RKO (cell line): ENCODE measurements around the gene PFN1.
A peak's percentile ranks its signal among the peaks of the same experiment; 100 is the strongest.
"Not testable (repeated sequence)": the region's sequence is repeated elsewhere in the genome, so short reads cannot be mapped to it uniquely, and the experiment has no call there.

Experiments used
- DNase-seq: peaks from one replicate; pipeline ENCODE4 v3.0.0-alpha.2; 2016; ENCODE audit warnings: low spot score

Gene PFN1

DNA sequence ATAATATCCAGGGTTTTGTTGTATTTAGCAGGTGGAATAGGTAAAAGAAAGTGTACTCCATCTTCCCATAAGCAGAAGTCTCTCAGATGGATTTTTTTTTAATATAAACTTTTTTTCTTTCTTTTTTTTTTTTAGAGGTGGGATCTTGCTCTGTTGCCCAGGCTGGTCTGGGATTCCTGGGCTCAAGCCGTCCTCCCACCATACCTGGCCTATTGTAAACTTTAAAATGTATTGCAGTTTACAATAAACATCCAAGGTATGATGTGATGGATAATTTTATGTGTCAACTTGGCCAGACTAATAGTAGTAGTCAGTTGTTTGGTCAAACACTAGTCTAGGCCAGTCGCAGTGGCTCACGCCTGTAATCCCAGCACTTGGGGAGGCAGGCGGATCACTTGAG, 27.0 kb downstream of the PFN1 start:
- DNase-seq, result no peak

DNA sequence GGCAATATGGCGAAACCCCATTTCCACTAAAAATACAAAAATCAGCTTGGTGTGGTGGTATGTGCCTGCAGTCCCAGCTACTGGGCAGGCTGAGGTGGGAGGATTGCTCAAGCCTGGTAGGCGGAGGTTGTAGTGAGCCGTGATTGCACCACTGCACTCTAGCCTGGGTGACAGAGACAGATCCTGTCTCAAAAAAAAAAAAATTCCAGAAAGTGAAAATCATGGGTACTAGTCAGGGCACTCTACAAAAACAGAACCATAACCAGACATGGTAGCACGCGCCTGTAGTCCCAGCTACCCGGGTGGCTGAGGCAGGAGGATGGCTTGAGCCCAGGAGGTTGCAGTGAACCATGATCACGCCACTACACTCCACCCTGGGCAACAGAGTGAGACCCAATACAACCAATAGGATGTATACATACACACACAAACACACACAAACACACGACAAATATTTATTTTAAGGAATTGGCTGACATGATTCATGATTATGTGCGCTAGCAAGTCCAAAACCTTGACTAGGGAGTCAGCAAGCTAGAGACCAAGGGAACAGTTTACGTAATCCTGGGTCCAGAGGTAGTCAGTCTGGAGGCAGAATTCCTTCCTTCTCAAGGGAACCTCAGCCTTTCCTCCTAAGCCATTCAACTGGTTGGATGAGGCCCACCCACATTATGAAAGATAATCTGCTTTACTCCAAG, 27.8 kb downstream of the PFN1 start:
- DNase-seq, result no peak

DNA sequence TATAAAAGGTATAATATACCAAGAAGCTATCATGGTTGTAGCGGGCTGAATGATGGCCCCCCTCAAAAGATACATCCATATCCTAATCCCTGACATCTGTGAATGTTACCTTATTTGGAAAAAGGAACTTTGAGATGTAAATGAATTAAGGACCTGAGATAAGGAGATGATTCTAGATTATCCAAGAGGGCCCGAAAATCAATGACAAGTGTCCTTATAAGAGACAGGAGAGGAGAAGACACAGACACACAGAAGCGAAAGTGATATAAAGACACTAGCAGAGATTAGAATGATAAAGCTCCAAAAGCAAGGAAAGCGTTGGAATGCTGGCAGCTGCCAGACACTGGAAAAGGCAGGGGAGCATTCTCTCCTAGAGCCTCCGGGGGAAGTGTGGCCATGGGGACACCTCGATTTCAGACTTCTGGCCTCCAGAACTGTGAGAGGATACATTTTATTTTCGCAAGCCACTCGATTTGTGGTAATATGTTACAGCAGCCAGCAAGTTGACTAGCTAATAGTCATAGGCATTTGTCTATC, 28.8 kb downstream of the PFN1 start:
- no peak for DNase-seq

DNA sequence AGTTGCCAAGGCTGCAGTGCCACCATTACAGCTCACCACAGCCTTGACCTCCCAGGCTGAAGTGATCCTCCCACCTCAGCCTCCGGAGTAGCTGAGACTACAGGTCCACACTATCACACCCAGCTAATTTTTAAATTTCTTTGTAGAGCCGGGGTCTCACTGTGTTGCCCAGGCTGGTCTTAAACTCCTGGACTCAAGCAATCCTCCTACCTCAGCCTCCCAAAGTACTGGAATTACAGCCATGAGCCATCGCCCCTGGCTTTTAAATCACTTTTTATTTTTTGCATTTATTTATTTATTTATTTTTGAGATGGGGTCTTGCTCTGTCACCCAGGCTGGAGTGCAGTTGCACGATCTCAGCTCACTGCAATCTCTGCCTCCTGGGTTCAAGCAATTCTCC, 33.8 kb downstream of the PFN1 start:
- DNase-seq, result not testable (repeated sequence)

DNA sequence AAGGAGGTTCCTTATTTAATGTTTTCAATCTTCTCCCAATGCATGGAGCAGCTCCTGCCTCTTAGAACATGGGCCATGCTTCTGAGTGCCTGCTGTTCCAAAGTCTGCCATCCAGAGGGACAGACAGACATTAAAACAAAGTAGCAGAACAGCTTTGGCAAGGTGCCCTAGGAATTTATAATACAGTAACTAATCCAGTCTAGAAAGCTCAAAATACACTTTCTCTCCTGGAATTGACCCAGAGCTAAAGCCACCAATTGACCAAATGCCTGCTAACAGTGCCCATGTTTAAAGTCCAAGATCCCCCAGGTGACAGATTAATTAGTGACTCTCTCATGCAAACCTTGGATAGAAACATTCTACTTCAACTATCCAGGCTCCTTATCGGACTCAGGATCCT, 34.3 kb downstream of the PFN1 start:
- DNase-seq, result peak; percentile 23

DNA sequence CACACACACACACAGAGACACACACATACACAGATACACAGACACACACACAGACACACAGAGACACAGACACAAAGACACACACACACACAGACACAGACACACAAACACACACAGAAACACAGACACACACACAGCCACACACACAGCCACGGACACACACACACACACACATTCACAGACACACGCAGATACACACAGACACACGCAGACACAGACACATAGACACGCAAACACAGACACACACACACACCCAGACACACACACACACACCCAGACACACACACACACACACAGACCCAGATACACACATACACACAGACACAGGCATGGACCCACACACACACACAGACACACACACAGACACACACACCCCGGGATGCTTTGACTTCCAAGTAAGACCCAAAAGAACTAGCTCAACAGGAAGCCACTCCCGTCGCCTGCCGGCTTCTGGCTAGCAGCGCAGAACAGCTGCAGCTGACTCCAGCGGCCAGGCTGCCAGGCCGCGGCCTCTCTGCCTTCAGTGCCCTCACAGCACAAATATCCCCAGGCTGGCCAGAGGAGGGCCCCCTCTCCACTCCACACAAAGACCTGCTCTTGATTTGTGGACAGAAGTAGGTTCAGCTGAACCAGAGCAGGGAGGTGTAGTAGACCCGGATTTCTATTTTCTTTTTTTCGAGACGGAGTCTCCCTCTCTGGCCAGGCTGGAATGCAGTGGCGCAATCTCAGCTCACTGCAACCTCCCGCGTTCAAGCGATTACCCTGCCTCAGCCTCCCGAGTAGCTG, 39.4 kb downstream of the PFN1 start:
- DNase-seq, result peak; percentile 90

DNA sequence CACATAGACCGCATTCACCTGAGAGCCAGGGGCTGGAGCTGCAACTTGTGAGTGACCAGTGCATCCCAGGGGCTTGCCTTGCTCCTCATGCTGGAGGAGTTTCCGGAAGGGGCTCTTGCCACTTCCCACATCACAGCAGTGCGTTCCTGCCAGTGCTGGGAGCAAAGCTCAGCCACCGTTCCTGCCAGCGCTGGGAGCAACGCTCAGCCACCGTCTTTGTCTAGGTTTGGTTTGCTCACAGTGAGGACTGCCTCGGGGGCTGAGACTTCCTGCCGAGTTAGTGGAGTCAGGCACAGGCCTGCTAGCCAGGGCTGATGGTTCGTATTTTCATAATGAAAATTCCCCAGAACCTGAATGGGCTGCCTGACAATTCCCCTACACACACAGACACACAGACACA, 40.0 kb downstream of the PFN1 start:
- no peak for DNase-seq

DNA sequence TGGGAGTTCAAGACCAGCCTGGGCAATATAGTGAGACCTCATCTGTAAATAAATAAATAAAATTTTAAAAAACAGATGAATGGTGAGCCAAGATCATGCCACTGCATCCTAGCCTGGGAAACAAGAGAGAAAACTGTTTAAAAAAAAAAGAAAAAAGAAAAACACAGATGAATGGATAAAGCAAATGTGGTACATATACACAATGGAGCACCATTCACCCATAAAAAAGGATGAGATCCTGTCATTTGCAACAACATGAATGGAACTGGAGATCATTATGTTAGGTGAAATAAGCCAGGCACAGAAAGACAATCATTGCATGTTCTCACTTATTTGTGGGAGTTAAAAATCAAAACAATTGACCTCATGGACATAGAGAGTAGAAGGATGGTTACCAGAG, 41.7 kb downstream of the PFN1 start:
- not testable (repeated sequence) for DNase-seq

DNA sequence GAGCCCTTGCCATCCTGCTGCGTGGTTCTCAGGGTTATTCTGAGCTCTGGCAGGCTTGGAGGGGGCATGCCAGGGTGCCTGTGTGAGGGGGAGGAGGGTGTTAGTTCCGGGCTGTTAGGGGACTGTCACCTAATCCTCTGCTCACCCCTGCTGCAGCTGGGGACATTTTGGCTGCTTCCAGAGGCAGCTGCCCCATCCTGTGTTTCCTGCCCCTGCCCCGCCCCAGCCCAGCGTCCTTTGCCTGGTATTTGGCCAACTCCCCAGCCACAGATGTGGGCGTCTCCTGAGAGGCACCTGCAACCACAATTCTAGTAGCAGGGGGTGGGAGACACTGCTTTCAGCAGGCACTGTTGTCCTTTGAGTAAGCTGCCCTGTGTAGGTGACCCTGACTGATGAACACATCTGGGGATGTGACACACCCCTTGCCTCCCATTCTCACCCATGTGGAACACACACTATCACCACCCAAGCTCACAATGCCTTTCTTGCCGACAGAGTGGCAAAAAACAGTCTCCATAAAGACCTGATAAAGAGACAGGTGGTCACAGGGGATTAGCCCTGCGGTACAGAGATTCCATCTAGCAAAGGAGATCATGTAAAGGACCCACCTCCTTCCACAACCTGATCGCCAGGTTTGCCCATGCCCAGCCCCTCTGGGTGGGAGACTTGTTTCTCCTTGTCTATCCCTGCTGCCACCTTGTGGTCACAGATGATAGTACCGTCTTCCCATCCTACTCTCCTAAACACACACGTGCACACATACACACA, 45.1 kb downstream of the PFN1 start, which contains the start of gene CHRNE:
TSS of gene CHRNE (minus strand) at position 48 of the 768 bp plus-strand sequence. CDS start at position 13, 35 bp downstream.
- peak; percentile 64 for DNase-seq

DNA sequence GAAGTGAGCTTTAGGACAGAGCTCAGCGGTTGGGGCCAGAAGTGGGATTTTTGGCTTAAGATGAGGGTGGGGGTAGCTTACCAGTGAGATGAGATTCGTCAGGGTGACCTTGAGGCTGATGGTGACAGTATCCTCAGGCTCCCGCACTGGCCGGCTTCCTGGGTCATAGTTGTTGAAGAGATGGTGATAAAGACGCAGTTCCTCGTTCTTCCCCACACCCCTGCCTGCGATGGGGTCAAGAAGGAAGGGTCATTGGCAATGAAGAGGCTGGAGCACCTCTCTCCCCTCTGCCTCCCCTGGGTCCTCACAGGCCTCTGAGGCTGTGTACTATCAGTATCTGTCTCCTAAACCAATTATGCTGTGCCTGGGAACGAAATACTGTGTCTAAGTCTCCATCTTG, 45.8 kb downstream of the PFN1 start:
- no peak for DNase-seq

DNA sequence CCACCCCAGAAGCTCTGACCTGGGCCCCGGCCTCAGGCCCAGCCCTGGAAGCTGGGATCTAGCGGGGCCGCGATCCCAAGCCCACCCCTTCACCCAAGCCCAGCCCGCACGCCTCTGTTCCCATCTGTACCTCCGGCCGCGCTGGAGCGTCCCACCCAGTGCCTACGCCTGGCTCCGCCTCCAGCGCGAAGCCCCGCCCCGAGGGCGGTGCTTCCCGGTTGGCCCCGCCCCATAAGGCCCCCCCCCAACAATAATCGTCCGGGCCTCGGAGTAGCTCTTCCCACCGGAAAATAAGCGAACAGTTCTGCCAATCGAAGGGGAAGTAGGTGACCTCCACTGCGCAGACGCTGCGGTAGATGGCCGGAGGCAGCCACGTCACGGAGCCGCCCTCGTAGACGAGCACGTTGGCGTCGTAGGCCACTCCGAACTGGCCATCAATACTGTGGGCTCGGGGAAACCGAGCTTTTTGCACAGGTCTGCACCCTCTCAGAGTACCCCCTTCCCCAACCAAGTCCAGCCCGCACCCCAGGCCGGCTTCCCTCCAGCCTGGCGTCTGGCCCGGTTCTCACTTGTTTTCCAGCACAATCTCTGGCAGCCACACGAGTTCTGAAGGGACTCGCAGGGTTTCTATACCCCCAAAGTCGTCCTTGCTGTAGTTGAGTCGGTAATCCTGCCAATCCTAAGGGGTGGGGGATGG, 46.5 kb downstream of the PFN1 start:
- DNase-seq, result no peak

DNA sequence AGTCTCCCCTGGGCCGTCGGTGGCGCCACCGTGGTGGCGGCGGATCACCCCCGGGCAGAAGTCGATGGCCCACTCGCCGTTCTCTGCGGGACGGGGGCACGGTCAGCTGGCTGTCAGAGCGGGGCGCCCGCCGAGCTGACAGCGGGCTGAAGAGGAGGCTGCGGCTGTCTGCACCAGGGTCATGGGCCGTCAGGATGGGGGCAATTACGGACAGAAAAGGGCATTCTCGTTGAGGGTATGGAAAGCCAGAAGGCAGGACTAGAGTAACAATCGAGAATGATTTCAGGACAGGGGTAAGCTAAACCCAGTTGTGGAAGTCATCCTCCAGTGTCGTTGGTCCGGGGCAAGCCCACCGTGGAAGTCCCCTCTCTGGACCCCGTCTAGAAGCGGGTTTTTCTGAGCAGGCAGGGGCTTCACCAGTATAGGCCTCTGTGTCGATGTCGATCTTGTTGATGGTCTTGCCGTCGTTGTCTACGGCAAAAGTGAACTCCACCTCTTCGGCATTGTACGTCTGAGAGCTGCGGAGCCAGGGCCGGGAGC, 47.2 kb downstream of the PFN1 start:
- no peak for DNase-seq

DNA sequence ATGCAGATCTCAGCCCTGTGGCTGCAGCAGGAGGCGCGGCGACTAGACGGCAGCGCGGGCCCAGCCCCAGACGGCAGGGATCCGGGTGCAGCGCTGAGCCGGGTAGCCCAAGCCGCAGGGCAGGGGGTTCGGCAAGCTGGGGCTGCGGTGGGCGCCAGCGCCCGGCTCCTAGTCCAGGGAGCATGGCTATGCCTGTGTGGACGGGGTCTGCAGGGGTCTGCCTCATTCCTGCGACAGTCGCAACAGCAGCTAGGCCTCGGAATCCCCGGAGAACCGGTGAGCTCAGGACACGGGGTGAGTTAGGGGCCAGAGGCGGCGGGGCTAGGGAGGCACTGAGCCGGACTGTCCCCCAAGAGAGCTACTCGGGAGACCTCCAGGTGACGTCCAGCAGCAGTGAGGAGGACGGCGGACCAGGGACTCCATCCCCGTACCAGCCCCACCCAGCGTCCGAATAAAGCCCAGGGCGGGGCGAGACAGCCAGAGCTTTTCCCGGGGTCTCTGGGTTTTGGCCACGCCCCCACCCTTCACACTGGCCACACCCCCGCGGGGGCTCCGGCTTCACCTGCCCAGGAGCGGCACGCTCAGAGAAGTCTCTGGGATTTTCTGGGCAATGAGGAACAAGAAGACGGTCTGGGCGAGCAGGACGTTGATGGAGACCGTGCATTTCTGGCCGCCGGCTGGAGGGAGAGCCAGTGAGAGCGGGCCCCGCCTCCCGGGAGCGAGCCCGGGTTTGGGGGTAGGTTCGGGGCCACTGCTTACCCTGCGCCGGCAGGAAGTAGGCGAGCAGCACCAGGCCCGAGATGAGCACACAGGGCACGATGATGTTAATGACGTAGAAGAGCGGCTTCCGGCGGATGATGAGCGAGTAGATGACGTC, 47.9 kb downstream of the PFN1 start:
- DNase-seq, result no peak

DNA sequence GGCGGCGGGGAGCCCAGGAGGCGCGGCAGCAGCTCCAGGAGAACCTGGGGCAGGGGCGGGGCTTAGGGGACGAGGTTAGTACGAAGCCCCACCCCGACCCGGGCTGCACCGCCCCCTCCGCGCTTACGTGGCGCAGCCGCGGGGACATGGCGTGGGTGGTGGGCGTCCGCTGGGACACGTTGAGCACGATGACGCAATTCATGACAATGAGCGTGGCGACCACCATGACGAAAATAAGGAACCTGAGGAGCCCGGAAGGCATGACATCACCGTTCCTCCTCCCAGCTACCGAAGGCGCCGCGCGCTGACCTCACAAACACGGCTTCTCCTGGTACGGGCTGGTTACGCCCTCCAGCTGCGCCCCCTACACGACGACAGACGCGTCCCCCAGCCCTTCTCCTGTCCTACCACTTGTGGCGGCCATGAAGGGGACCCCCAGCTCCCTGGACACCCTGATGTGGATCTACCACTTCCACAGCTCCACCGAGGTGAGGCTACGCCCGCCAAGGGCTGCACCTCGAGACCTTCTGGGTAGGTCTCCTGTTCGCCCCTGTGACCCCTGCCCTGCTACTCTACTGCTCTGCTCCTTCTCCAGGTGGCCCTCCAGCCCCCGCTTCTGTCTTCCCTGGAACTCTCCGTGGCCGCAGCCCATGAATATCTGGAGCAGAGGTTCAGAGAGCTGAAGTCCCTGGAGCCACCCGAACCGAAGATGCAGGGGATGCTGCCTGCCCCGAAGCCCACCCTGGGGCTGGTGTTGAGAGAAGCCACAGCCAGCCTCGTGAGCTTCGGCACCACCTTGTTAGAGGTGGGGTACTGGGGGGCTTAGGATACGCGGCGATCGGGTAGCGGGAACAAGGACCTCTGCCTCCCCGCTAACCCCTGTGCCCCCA, 48.7 kb downstream of the PFN1 start, which contains the start of gene C17orf107:
TSS of gene C17orf107 (plus strand) at position 196 of the 890 bp plus-strand sequence. CDS start at position 423, 227 bp downstream.
- no peak for DNase-seq

DNA sequence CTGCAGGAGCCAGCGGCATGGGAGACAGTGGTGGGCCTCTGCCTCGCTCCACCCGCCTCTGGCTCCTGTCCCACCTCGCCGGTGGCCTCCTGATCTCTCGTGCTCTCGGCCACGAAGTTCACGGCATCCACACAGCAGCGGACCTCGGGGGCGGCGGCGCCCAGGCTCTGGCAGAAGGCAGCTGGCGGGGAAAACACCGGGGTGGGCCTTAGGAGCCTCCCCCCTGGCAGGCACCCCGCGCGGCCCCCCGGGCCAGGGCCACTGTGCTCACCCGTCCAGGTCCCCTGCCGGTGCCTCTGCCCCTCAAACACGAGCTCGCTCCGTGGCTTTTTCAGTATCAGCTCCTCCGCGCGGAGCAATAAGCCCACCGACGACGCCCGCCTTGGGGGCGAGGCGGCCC, 49.4 kb downstream of the PFN1 start:
- no peak for DNase-seq

DNA sequence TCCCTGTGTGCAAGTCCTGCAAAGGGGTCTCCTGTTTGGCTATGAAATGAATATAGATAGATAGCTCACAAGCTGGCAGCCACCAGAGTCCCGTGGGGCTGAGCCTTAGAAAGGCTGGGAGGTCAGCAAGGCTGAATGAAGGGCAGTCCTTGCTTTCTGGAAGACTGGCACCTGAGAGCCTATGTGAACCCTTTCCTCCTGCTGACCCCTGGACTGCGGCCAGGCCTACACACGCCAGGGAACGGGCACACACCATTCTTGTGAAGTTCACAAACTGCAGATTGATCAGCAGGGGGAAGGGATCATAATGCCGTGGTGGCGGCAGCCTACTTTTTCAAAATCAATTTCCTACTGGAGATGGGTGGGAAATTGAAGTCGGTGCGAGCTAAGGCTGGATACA, 50.0 kb downstream of the PFN1 start:
- DNase-seq, result no peak

DNA sequence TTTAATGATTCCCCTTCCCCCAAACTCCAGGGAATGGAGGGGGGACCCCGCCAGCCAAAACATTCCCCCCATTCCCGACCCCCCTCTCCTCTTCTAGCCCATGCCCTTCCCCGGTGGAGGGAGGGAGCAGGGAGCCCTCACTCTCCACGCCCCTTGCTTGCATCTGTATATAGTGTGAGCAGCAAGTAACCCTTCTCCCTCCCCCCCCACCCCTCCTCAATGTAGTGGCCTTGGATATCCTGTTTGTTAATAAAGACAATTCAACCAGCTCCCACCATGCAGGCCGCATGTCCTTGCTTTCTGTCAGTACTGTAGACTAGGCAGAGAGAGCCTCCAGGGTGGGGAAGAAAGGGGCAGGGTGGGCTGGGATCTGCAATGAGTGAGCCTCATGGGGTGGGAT, 50.5 kb downstream of the PFN1 start:
- DNase-seq, result no peak

DNA sequence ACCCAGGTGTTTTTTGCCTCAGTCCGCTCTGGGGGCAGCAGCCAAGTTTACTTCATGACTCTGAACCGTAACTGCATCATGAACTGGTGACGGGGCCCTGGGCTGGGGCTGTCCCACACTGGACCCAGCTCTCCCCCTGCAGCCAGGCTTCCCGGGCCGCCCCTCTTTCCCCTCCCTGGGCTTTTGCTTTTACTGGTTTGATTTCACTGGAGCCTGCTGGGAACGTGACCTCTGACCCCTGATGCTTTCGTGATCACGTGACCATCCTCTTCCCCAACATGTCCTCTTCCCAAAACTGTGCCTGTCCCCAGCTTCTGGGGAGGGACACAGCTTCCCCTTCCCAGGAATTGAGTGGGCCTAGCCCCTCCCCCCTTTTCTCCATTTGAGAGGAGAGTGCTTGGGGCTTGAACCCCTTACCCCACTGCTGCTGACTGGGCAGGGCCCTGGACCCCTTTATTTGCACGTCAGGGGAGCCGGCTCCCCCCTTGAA, 51.1 kb downstream of the PFN1 start:
- DNase-seq, result no peak
